Fibroblast of lung (primary cell): Measurements from ENCODE around the gene NRROS. TPM values are rescaled to one million over a fixed set of nuclear protein-coding genes. Genes with fewer than 3 reads are reported as not detected.

Experiments
- DNase-seq, 2 donors: peaks; one replicate each; pipeline versions ENCODE4 v3.0.0 to v3.0.0-alpha.2; 2010; ENCODE audit warnings: low read depth in 2 of 2
- H2AFZ ChIP-seq: 2 replicates; pipeline ENCODE4 v1.5.1; 2012; ENCODE audit warnings: low read length, control low read depth, inconsistent platforms
- H3K27ac ChIP-seq: 2 replicates; pipeline ENCODE4 v1.5.1; 2011; ENCODE audit warnings: low read length, control low read depth; ENCODE audit not compliant: insufficient read depth
- H3K27me3 ChIP-seq: 2 replicates; pipeline ENCODE4 v1.5.1; 2011; ENCODE audit warnings: mild to moderate bottlenecking, low read length; ENCODE audit not compliant: control insufficient read depth, insufficient read depth
- H3K36me3 ChIP-seq: 2 replicates; pipeline ENCODE4 v1.5.1; 2011; ENCODE audit warnings: low read length; ENCODE audit not compliant: control insufficient read depth, insufficient read depth
- H3K4me1 ChIP-seq: 2 replicates; pipeline ENCODE4 v1.5.1; 2011; ENCODE audit warnings: low read length; ENCODE audit not compliant: control insufficient read depth, insufficient read depth; ENCODE audit errors: extremely low read depth
- H3K4me2 ChIP-seq: 2 replicates; pipeline ENCODE4 v1.5.1; 2011; ENCODE audit warnings: low read length, control low read depth; ENCODE audit not compliant: insufficient read depth; ENCODE audit errors: extremely low read depth
- H3K4me3 ChIP-seq, 4 experiments: fragments of 200-600 bp in 1 of 4; sonication (generic) in 1 of 4; replicated peaks in 1 of 4; 2 replicates each; pipeline ENCODE4 v1.5.1; 2011 to 2016; ENCODE audit warnings: low read length in 4 of 4, low read depth in 3 of 4, mild to moderate bottlenecking in 3 of 4, control low read depth in 2 of 4, inconsistent platforms in 1 of 4, mixed read lengths in 1 of 4; ENCODE audit not compliant: insufficient read depth in 1 of 4; ENCODE audit errors: control extremely low read depth in 1 of 4
- H3K79me2 ChIP-seq: 2 replicates; pipeline ENCODE4 v1.5.1; 2012; ENCODE audit warnings: mild to moderate bottlenecking, low read length, inconsistent platforms; ENCODE audit not compliant: control insufficient read depth, insufficient read depth
- H3K9ac ChIP-seq: 2 replicates; pipeline ENCODE4 v1.5.1; 2011; ENCODE audit warnings: mild to moderate bottlenecking, low read length, control low read depth; ENCODE audit not compliant: insufficient read depth
- H3K9me3 ChIP-seq: 2 replicates; pipeline ENCODE4 v1.5.1; 2012; ENCODE audit warnings: low read depth, low read length; ENCODE audit not compliant: control insufficient read depth, insufficient read depth
- H4K20me1 ChIP-seq: 2 replicates; pipeline ENCODE4 v1.5.1; 2011; ENCODE audit warnings: low read length; ENCODE audit not compliant: control insufficient read depth, insufficient read depth; ENCODE audit errors: extremely low read depth
- CTCF ChIP-seq, 2 donors: IDR thresholded peaks in 1 of 2; conservative IDR thresholded peaks in 1 of 2; 1 replicate in 1 of 2; 2 replicates in 1 of 2; pipeline ENCODE4 v1.5.1; 2011 to 2012; ENCODE audit warnings: low read length in 2 of 2, control low read depth in 1 of 2, inconsistent platforms in 1 of 2, low read depth in 1 of 2, mild to moderate bottlenecking in 1 of 2
- EZH2 ChIP-seq: IDR thresholded peaks from 2 replicates; pipeline ENCODE4 v1.5.1; 2012; ENCODE audit warnings: low read length, control low read depth, mild to moderate bottlenecking; ENCODE audit errors: missing control alignments
- polyA plus RNA-seq, 2 donors: library from polyadenylated mRNA; depleted of rRNA in 1 of 2; stranded (reverse) in 1 of 2; unstranded in 1 of 2; fragments of >200 nt; gene quantifications; 2 replicates each; pipeline ENCODE4 v1.2.1, GENCODE V29; 2011 to 2012; ENCODE audit warnings: missing spikeins in 1 of 2
- total RNA-seq: library from RNA; depleted of rRNA; stranded (reverse); fragments of >200 nt; gene quantifications from 2 replicates; pipeline ENCODE4 v1.2.1, GENCODE V29; 2014

NRROS gene
- total and polyA plus RNA-seq, 2 donors (not counting 1 experiment from before 2014, with no cell fraction given): 0.08 to 0.33 TPM

- Histone ChIP-seq H3K9me3 (no peaks in the 10 kb centered on the region), H3K27me3 (peaks cover 5% of the 10 kb centered on the region), H4K20me1 (no peaks in the 10 kb centered on the region), H3K9ac (no peak overlapping the region), H3K36me3 (no peaks in the 10 kb centered on the region), H3K4me2 (no peak overlapping the region), H3K4me3 (no peak overlapping the region), H3K4me1 (no peaks in the 10 kb centered on the region), H2AFZ (no peak overlapping the region), H3K79me2 (no peaks in the 10 kb centered on the region), H3K27ac (no peak overlapping the region)
- peak in 1 of 2 donors; percentile 6 for DNase-seq
- TF ChIP-seq EZH2 (no peak), CTCF (conservative IDR thresholded peaks at IDR 0.05 in 1 of 2, IDR thresholded peaks at IDR 0.05 in 1 of 2; ENCODE audit: low read depth in 1 of 2, low read length in 2 of 2) (no peak)
Observed at GRCh38 chr3:196599734-196600128, 39.8 kb upstream of the NRROS start.

- Histone ChIP-seq H3K36me3 (no peaks in the 10 kb centered on the region), H3K27me3 (peaks cover 5% of the 10 kb centered on the region), H4K20me1 (no peaks in the 10 kb centered on the region), H3K27ac (no peak overlapping the region), H3K4me2 (no peak overlapping the region), H3K4me1 (no peaks in the 10 kb centered on the region), H3K9me3 (no peaks in the 10 kb centered on the region), H3K4me3 (no peak overlapping the region), H3K79me2 (no peaks in the 10 kb centered on the region), H2AFZ (no peak overlapping the region), H3K9ac (no peak overlapping the region)
- TF ChIP-seq CTCF (conservative IDR thresholded peaks at IDR 0.05 in 1 of 2, IDR thresholded peaks at IDR 0.05 in 1 of 2; ENCODE audit: low read depth in 1 of 2, low read length in 2 of 2) (no peak), EZH2 (no peak)
- no peak for DNase-seq
Observed at GRCh38 chr3:196600359-196600758, 39.1 kb upstream of the NRROS start.

GRCh38 chr3:196602673-196603072 is 36.8 kb upstream of the NRROS start:
- H3K36me3 ChIP-seq: no peaks in the 10 kb centered on the region
- peaks cover 4% of the 10 kb centered on the region for H3K27me3 ChIP-seq
- TF ChIP-seq EZH2: no peak
- TF ChIP-seq CTCF (conservative IDR thresholded peaks at IDR 0.05 in 1 of 2, IDR thresholded peaks at IDR 0.05 in 1 of 2; ENCODE audit: low read depth in 1 of 2, low read length in 2 of 2): no peak
- no peaks in the 10 kb centered on the region for H3K4me1 ChIP-seq
- no peak overlapping the region for H2AFZ ChIP-seq
- no peak overlapping the region for H3K4me3 ChIP-seq
- no peaks in the 10 kb centered on the region for H3K9me3 ChIP-seq
- H3K79me2 ChIP-seq: no peaks in the 10 kb centered on the region
- no peak overlapping the region for H3K9ac ChIP-seq
- H3K4me2 ChIP-seq: no peak overlapping the region
- no peak overlapping the region for H3K27ac ChIP-seq
- no peaks in the 10 kb centered on the region for H4K20me1 ChIP-seq
- DNase-seq: no peak
